Subcutaneous abdominal adipose tissue (tissue), 5 donors: ENCODE data around the gene NCKAP5.

Experiments used
- H3K27ac ChIP-seq: one replicate; pipeline ENCODE4 v1.7.0; 2013; ENCODE audit warnings: low read depth, mild to moderate bottlenecking, inconsistent platforms, low read length, moderate library complexity
- H3K27me3 ChIP-seq, 5 donors: one replicate each; pipeline ENCODE4 v1.7.0; 2013; ENCODE audit warnings: low read length in 5 of 5, inconsistent platforms in 1 of 5; ENCODE audit not compliant: control insufficient read depth in 5 of 5, insufficient read depth in 4 of 5
- H3K36me3 ChIP-seq, 5 donors: one replicate each; pipeline ENCODE4 v1.7.0; 2013; ENCODE audit warnings: low read length in 5 of 5; ENCODE audit not compliant: control insufficient read depth in 5 of 5, insufficient read depth in 5 of 5
- H3K4me1 ChIP-seq, 5 donors: one replicate each; pipeline ENCODE4 v1.7.0; 2013; ENCODE audit warnings: low read length in 5 of 5, mild to moderate bottlenecking in 3 of 5, moderate library complexity in 1 of 5; ENCODE audit not compliant: control insufficient read depth in 5 of 5, insufficient read depth in 5 of 5
- H3K4me3 ChIP-seq, 5 donors: one replicate each; pipeline ENCODE4 v1.7.0; 2013; ENCODE audit warnings: low read length in 5 of 5, low read depth in 1 of 5
- H3K9ac ChIP-seq, 5 donors: one replicate each; pipeline ENCODE4 v1.7.0; 2013; ENCODE audit warnings: low read length in 5 of 5, mild to moderate bottlenecking in 4 of 5, moderate library complexity in 3 of 5
- H3K9me3 ChIP-seq, 5 donors: one replicate each; pipeline ENCODE4 v1.7.0; 2013; ENCODE audit warnings: low read length in 5 of 5; ENCODE audit not compliant: control insufficient read depth in 5 of 5
- donor health status: healthy.
- donor health status: healthy.
- donor health status: healthy.
- donor health status: healthy.
- donor health status: healthy.

NCKAP5 gene

GRCh38 chr2:133287709-133288108, 280.6 kb downstream of the NCKAP5 start:
- Histone ChIP-seq H3K4me3 (no peak overlapping the region), H3K9ac (no peak overlapping the region), H3K27me3 (no peaks in the 10 kb centered on the region), H3K36me3 (no peaks in the 10 kb centered on the region), H3K27ac (no peak overlapping the region), H3K4me1 (no peaks in the 10 kb centered on the region), H3K9me3 (no peaks in the 10 kb centered on the region)

DNA sequence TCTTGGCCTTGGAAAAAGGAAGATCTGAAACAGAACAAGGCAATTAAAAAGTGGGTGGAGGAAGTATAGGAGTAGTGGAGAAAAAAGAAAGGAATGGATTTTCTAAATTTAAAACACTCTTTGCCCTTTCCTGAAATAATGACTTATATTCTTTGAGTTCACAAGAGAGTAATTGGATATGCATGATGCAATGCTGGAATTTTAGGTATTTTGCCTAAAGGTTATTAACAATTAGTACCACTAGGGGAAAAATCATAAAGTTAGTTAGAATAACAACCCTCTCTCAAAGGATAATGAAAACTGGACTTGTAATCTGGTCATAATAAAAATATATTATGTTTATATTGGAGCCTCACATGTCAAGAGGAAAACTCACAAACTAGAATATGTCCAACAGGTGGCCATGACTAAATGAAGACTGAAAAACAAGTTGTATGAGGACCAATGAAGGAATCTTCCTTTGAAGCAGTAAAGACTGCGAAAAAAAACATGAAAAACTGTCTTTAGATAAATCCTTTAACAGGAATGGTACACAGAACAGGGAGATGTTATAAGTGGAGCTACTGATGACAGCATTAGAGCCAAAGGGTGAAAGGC, 281.8 kb downstream of the NCKAP5 start:
- Histone ChIP-seq H3K4me1 (no peaks in the 10 kb centered on the region), H3K36me3 (no peaks in the 10 kb centered on the region), H3K4me3 (no peak overlapping the region), H3K27ac (no peak overlapping the region), H3K27me3 (no peaks in the 10 kb centered on the region), H3K9me3 (no peaks in the 10 kb centered on the region), H3K9ac (no peak overlapping the region)

- no peak overlapping the region for H3K9ac ChIP-seq
- no peaks in the 10 kb centered on the region for H3K27me3 ChIP-seq
- H3K36me3 ChIP-seq = no peaks in the 10 kb centered on the region
- H3K4me1 ChIP-seq = no peaks in the 10 kb centered on the region
- no peak overlapping the region for H3K4me3 ChIP-seq
- no peak overlapping the region for H3K27ac ChIP-seq
- H3K9me3 ChIP-seq = no peaks in the 10 kb centered on the region
These were observed 295.2 kb downstream of the NCKAP5 start for GRCh38 chr2:133273031-133273430.

GRCh38 chr2:133271105-133271504, 297.2 kb downstream of the NCKAP5 start:
- peaks cover 0 to 5% (median 2%) of the 10 kb centered on the region in 5 donors for H3K27me3 ChIP-seq
- H3K4me3 ChIP-seq = no peak overlapping the region
- no peak overlapping the region for H3K9ac ChIP-seq
- no peaks in the 10 kb centered on the region for H3K9me3 ChIP-seq
- no peaks in the 10 kb centered on the region for H3K36me3 ChIP-seq
- no peak overlapping the region for H3K27ac ChIP-seq
- peaks cover 0 to 8% (median 0%) of the 10 kb centered on the region in 5 donors for H3K4me1 ChIP-seq

DNA sequence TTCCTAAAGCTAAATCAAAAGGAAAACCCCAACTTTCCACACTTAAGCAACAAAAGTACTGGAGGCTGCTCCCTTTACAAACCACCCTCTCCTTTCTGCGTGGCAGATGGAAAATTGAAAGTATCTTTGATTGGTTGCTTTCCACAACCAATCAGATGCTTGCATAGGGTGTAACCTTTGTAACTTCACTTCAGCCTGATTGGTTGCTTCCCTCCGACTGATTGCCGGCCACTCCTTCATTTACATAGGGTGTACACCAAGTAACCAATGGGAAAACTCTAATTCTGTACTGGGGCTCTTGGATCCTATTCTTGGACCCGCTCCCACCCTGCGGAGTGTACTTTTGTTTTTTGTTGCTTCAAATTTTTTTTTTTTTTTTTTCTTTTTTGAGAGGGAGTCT, 297.7 kb downstream of the NCKAP5 start:
- Histone ChIP-seq H3K27ac (no peak overlapping the region), H3K36me3 (no peaks in the 10 kb centered on the region), H3K4me1 (peaks cover 0 to 14% (median 0%) of the 10 kb centered on the region in 5 donors), H3K9me3 (no peaks in the 10 kb centered on the region), H3K9ac (no peak overlapping the region), H3K4me3 (no peak overlapping the region), H3K27me3 (peaks cover 0 to 10% (median 6%) of the 10 kb centered on the region in 5 donors)

DNA sequence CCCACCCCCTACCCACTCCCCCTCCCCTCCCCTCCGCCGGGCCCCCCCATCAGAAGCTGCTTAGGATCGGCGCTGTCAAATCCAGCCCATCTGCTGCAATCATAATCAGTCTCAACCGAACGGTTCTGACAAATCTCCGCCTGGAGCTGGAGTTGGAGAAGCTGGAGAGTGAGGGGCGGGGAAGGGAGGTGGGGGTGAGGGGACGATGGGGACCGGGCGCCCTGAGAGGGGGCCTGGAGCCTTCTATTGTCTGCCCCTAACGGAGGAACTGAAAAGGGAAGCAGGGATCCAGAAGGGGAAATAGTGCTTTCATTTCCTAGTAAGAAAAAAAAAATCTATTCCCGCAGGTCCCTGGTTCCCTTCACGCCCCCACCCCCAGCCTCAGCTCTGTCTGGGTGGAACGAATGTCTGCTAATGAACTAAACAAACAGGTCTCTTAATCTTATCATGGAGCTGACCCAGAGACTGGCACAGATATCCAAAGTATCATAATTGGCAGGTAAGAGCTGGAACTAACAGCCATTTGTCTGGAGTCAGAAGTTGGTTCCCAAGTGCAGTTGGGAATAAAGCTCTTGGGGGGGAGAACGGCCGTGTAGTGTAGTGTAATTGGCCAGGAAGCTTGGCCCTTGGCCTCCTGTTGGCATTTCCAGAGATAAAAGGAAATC, 301.2 kb downstream of the NCKAP5 start:
- no peak overlapping the region for H3K9ac ChIP-seq
- H3K9me3 ChIP-seq = no peaks in the 10 kb centered on the region
- no peak overlapping the region for H3K27ac ChIP-seq
- H3K4me3 ChIP-seq = peak overlapping the region in 3 of 5 donors; percentile 22 to 60 (median 52)
- H3K36me3 ChIP-seq = no peaks in the 10 kb centered on the region
- peaks cover 0 to 12% (median 6%) of the 10 kb centered on the region in 5 donors for H3K27me3 ChIP-seq
- H3K4me1 ChIP-seq = peaks cover 0 to 16% (median 0%) of the 10 kb centered on the region in 5 donors

GRCh38 chr2:133266041-133266925, 302.0 kb downstream of the NCKAP5 start:
- Histone ChIP-seq H3K36me3 (no peaks in the 10 kb centered on the region), H3K27ac (no peak overlapping the region), H3K4me3 (peak overlapping the region; percentile 39 to 60 (median 50)), H3K27me3 (peaks cover 0 to 12% (median 6%) of the 10 kb centered on the region in 5 donors), H3K4me1 (peaks cover 0 to 16% (median 0%) of the 10 kb centered on the region in 5 donors), H3K9me3 (no peaks in the 10 kb centered on the region), H3K9ac (no peak overlapping the region)

GRCh38 chr2:133265432-133265949, 302.8 kb downstream of the NCKAP5 start:
- Histone ChIP-seq H3K9ac (no peak overlapping the region), H3K9me3 (no peaks in the 10 kb centered on the region), H3K27ac (no peak overlapping the region), H3K27me3 (peaks cover 0 to 12% (median 6%) of the 10 kb centered on the region in 5 donors), H3K4me1 (peaks cover 0 to 16% (median 0%) of the 10 kb centered on the region in 5 donors), H3K36me3 (no peaks in the 10 kb centered on the region), H3K4me3 (peak overlapping the region in 2 of 5 donors; percentile 52 to 60)

- Histone ChIP-seq H3K27ac (no peak overlapping the region), H3K4me3 (peak overlapping the region in 2 of 5 donors; percentile 52 to 60), H3K9me3 (no peaks in the 10 kb centered on the region), H3K36me3 (no peaks in the 10 kb centered on the region), H3K27me3 (peaks cover 0 to 12% (median 6%) of the 10 kb centered on the region in 5 donors), H3K9ac (no peak overlapping the region), H3K4me1 (peaks cover 0 to 16% (median 0%) of the 10 kb centered on the region in 5 donors)
These were observed 303.3 kb downstream of the NCKAP5 start for GRCh38 chr2:133264989-133265401.
